Mesodermal cell (in vitro differentiated cells): Measurements from ENCODE around the gene NRXN2.
A peak's percentile ranks its signal among the peaks of the same experiment; 100 is the strongest.
"Not testable (repeated sequence)": the region's sequence is repeated elsewhere in the genome, so short reads cannot be mapped to it uniquely, and the experiment has no call there.

Source experiments
- H3K27ac ChIP-seq: 2 replicates; pipeline ENCODE4 v1.7.0; 2013; ENCODE audit warnings: mild to moderate bottlenecking, low read depth, low read length, moderate library complexity; ENCODE audit not compliant: severe bottlenecking
- H3K36me3 ChIP-seq: 2 replicates; pipeline ENCODE4 v1.7.1; 2013; ENCODE audit warnings: mild to moderate bottlenecking, low read length, moderate library complexity; ENCODE audit not compliant: control insufficient read depth, insufficient read depth
- H3K4me1 ChIP-seq: one replicate; pipeline ENCODE4 v1.7.1; 2013; ENCODE audit warnings: mild to moderate bottlenecking, low read length; ENCODE audit not compliant: insufficient read depth, control insufficient read depth, poor library complexity, severe bottlenecking
- H3K4me3 ChIP-seq: 2 replicates; pipeline ENCODE4 v1.7.0; 2013; ENCODE audit warnings: low read length, control low read depth, mild to moderate bottlenecking; ENCODE audit not compliant: insufficient read depth, poor library complexity, severe bottlenecking; ENCODE audit errors: extremely low read depth
- H3K9me3 ChIP-seq: 2 replicates; pipeline ENCODE4 v1.7.1; 2013; ENCODE audit warnings: mild to moderate bottlenecking, low read length, moderate library complexity; ENCODE audit not compliant: control insufficient read depth
- WGBS, 2 experiments: methylation state at CpG; one replicate each; pipeline ENCODE4 v1.1.5; 2013; ENCODE audit warnings: missing lambda C conversion rate in 2 of 2; ENCODE audit not compliant: insufficient coverage in 2 of 2; 5-methylcytosine and 5-hydroxymethylcytosine counted together

NRXN2 gene

GRCh38 chr11:64665411-64665821, 57.6 kb downstream of the NRXN2 start:
- Histone ChIP-seq H3K9me3 (no peaks in the 10 kb centered on the region), H3K36me3 (no peaks in the 10 kb centered on the region), H3K4me3 (no peak overlapping the region), H3K27ac (no peak overlapping the region), H3K4me1 (peaks cover 10% of the 10 kb centered on the region)
- 33 to 51% methylated on average over 1 to 2 of the region's 7 CpGs for WGBS, 2 experiments

- H3K27ac ChIP-seq, H3K36me3 ChIP-seq, H3K4me3 ChIP-seq, H3K9me3 ChIP-seq: not testable (repeated sequence)
- peaks cover 18% of the 10 kb centered on the region for H3K4me1 ChIP-seq
- 92 to 100% methylated on average over 4 to 11 of the region's 15 CpGs for WGBS, 2 experiments
Observed at GRCh38 chr11:64664236-64664870, 58.6 kb downstream of the NRXN2 start.

GRCh38 chr11:64663656-64664055, 59.3 kb downstream of the NRXN2 start:
- H3K9me3 ChIP-seq, result no peaks in the 10 kb centered on the region
- H3K4me3 ChIP-seq, result no peak overlapping the region
- peaks cover 21% of the 10 kb centered on the region for H3K4me1 ChIP-seq
- WGBS, 2 experiments, result 100% methylated on average over 1 to 2 of the region's 4 CpGs
- H3K27ac ChIP-seq, result no peak overlapping the region
- no peaks in the 10 kb centered on the region for H3K36me3 ChIP-seq

- 100% methylated on average over 1 to 4 of the region's 7 CpGs for WGBS, 2 experiments
- H3K4me3 ChIP-seq, result no peak overlapping the region
- H3K9me3 ChIP-seq, result no peaks in the 10 kb centered on the region
- H3K36me3 ChIP-seq, result no peaks in the 10 kb centered on the region
- H3K4me1 ChIP-seq, result peaks cover 25% of the 10 kb centered on the region
- H3K27ac ChIP-seq, result no peak overlapping the region
Observed at GRCh38 chr11:64661614-64662013, 61.4 kb downstream of the NRXN2 start.

GRCh38 chr11:64661146-64661545, 61.9 kb downstream of the NRXN2 start:
- WGBS, 2 experiments, result 78 to 91% methylated on average over 3 to 6 of the region's 6 CpGs
- H3K36me3 ChIP-seq, result no peaks in the 10 kb centered on the region
- no peak overlapping the region for H3K4me3 ChIP-seq
- H3K9me3 ChIP-seq, result no peaks in the 10 kb centered on the region
- H3K4me1 ChIP-seq, result peaks cover 27% of the 10 kb centered on the region
- no peak overlapping the region for H3K27ac ChIP-seq

- H3K9me3 ChIP-seq, result no peaks in the 10 kb centered on the region
- H3K27ac ChIP-seq, result no peak overlapping the region
- H3K4me3 ChIP-seq, result no peak overlapping the region
- peaks cover 27% of the 10 kb centered on the region for H3K4me1 ChIP-seq
- H3K36me3 ChIP-seq, result no peaks in the 10 kb centered on the region
- 94 to 99% methylated on average over 16 to 19 of the region's 19 CpGs for WGBS, 2 experiments
Observed at GRCh38 chr11:64660706-64661105, 62.3 kb downstream of the NRXN2 start.

GRCh38 chr11:64660205-64660604, 62.8 kb downstream of the NRXN2 start:
- 95 to 99% methylated on average over 10 of the region's 10 CpGs for WGBS, 2 experiments
- no peaks in the 10 kb centered on the region for H3K36me3 ChIP-seq
- H3K9me3 ChIP-seq, result no peaks in the 10 kb centered on the region
- no peak overlapping the region for H3K4me3 ChIP-seq
- no peak overlapping the region for H3K27ac ChIP-seq
- peaks cover 27% of the 10 kb centered on the region for H3K4me1 ChIP-seq

- Histone ChIP-seq H3K9me3 (no peaks in the 10 kb centered on the region), H3K4me3 (no peak overlapping the region), H3K36me3 (no peaks in the 10 kb centered on the region), H3K4me1 (peaks cover 27% of the 10 kb centered on the region), H3K27ac (peak overlapping the region; percentile 37)
- WGBS, 2 experiments, result 83 to 87% methylated on average over 6 to 8 of the region's 9 CpGs
Observed at GRCh38 chr11:64659417-64660144, 63.4 kb downstream of the NRXN2 start.

- no peaks in the 10 kb centered on the region for H3K36me3 ChIP-seq
- no peak overlapping the region for H3K27ac ChIP-seq
- 100% methylated on average over 1 of the region's 2 CpGs; no CpG with 5 or more reads in 1 of the 2 experiments for WGBS, 2 experiments
- no peaks in the 10 kb centered on the region for H3K9me3 ChIP-seq
- no peak overlapping the region for H3K4me3 ChIP-seq
- peaks cover 27% of the 10 kb centered on the region for H3K4me1 ChIP-seq
Observed at GRCh38 chr11:64658265-64658664, 64.7 kb downstream of the NRXN2 start.

- H3K4me3 ChIP-seq, result no peak overlapping the region
- no peak overlapping the region for H3K27ac ChIP-seq
- H3K9me3 ChIP-seq, result no peaks in the 10 kb centered on the region
- WGBS, 2 experiments, result 45 to 60% methylated on average over 5 to 6 of the region's 6 CpGs
- H3K36me3 ChIP-seq, result no peaks in the 10 kb centered on the region
- peaks cover 27% of the 10 kb centered on the region for H3K4me1 ChIP-seq
Observed at GRCh38 chr11:64656862-64657261, 66.1 kb downstream of the NRXN2 start.
